Measurements from ENCODE around the gene PCDHGA7. TPM values are rescaled to one million over a fixed set of nuclear protein-coding genes. Genes with fewer than 3 reads are reported as not detected.
"Not testable (repeated sequence)": the region's sequence is repeated elsewhere in the genome, so short reads cannot be mapped to it uniquely, and the experiment has no call there.

PCDHGA7 gene
- total and polyA plus RNA-seq, 7 experiments from 2014 or later, result 0.13 to 0.30 (median 0.19) TPM; not detected in 3

DNA sequence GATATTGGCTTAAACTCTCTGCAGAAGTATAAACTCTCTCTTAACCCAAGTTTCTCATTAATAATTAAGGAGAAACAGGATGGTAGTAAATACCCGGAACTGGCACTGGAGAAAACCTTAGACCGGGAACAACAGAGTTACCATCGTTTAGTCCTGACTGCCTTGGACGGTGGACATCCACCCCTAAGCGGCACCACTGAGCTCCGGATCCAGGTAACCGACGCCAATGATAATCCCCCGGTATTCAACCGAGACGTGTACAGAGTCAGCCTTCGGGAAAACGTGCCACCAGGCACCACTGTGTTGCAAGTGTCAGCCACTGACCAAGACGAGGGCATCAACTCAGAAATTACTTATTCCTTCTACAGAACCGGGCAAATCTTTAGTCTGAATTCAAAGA, 16.1 kb downstream of the PCDHGA7 start:
- CTCF ChIA-PET, result no interaction called here
- POLR2A ChIA-PET, result no interaction called here
- peaks cover 0 to 45% (median 0%) of the 10 kb centered on the region in 3 experiments for H3K9me3 ChIP-seq (ENCODE audit: control insufficient read depth in 2 of 3, low read length in 3 of 3)
- H3K4me1 ChIP-seq (ENCODE audit: control insufficient read depth in 2 of 2, insufficient read depth in 2 of 2, low read length in 2 of 2), result no peaks in the 10 kb centered on the region
- ATAC-seq (no peak), DNase-seq (no peak)
- H3K36me3 ChIP-seq (ENCODE audit: control insufficient read depth in 2 of 3, insufficient read depth in 3 of 3, low read length in 3 of 3), result no peaks in the 10 kb centered on the region
- peaks cover 50 to 83% (median 70%) of the 10 kb centered on the region in 5 donors for H3K27me3 Mint-ChIP-seq
- peaks cover 4 to 82% (median 38%) of the 10 kb centered on the region in 11 donors for H3K9me3 Mint-ChIP-seq
- H3K36me3 Mint-ChIP-seq, result peaks cover 4 to 28% (median 9%) of the 10 kb centered on the region in 5 donors
- H3K27ac Mint-ChIP-seq, result peak overlapping the region in 2 of 9 donors; percentile 43 to 83
- H3K4me3 ChIP-seq (ENCODE audit: low read length), result no peak overlapping the region
- peaks cover 2 to 18% of the 10 kb centered on the region in 2 donors for H3K27me3 ChIP-seq (ENCODE audit: control insufficient read depth in 2 of 2, insufficient read depth in 2 of 2, low read length in 2 of 2)
- H3K27ac ChIP-seq (ENCODE audit: low read depth, low read length), result no peak overlapping the region
- intact Hi-C loops (cut with micrococcal nuclease), result no loop called here
- peak overlapping the region in 3 of 10 donors; percentile 23 to 41 (median 33) for H3K4me3 Mint-ChIP-seq
- H3K4me1 Mint-ChIP-seq, result peaks cover 0 to 6% (median 2%) of the 10 kb centered on the region in 7 donors

- H3K4me3 ChIP-seq (ENCODE audit: low read length), result no peak overlapping the region
- no peaks in the 10 kb centered on the region for H3K36me3 ChIP-seq (ENCODE audit: control insufficient read depth in 2 of 3, insufficient read depth in 3 of 3, low read length in 3 of 3)
- intact Hi-C loops (cut with micrococcal nuclease), result no loop called here
- ChIA-PET POLR2A (no interaction called here), CTCF (no interaction called here)
- peak overlapping the region in 5 of 10 donors; percentile 3 to 71 (median 23) for H3K4me3 Mint-ChIP-seq
- peak overlapping the region in 4 of 9 donors; percentile 10 to 74 (median 66) for H3K27ac Mint-ChIP-seq
- no peaks in the 10 kb centered on the region for H3K4me1 ChIP-seq (ENCODE audit: control insufficient read depth in 2 of 2, insufficient read depth in 2 of 2, low read length in 2 of 2)
- H3K27me3 Mint-ChIP-seq, result peaks cover 48 to 84% (median 70%) of the 10 kb centered on the region in 5 donors
- peaks cover 0 to 6% (median 2%) of the 10 kb centered on the region in 7 donors for H3K4me1 Mint-ChIP-seq
- DNase-seq (no peak), ATAC-seq (no peak)
- H3K36me3 Mint-ChIP-seq, result peaks cover 4 to 29% (median 9%) of the 10 kb centered on the region in 5 donors
- no peak overlapping the region for H3K27ac ChIP-seq (ENCODE audit: low read depth, low read length)
- H3K9me3 ChIP-seq (ENCODE audit: control insufficient read depth in 2 of 3, low read length in 3 of 3), result peaks cover 0 to 35% (median 0%) of the 10 kb centered on the region in 3 experiments
- peaks cover 4 to 82% (median 41%) of the 10 kb centered on the region in 11 donors for H3K9me3 Mint-ChIP-seq
- H3K27me3 ChIP-seq (ENCODE audit: control insufficient read depth in 2 of 2, insufficient read depth in 2 of 2, low read length in 2 of 2), result peaks cover 2 to 18% of the 10 kb centered on the region in 2 donors
Observed at GRCh38 chr5:141399555-141400258, 17.2 kb downstream of the PCDHGA7 start.

DNA sequence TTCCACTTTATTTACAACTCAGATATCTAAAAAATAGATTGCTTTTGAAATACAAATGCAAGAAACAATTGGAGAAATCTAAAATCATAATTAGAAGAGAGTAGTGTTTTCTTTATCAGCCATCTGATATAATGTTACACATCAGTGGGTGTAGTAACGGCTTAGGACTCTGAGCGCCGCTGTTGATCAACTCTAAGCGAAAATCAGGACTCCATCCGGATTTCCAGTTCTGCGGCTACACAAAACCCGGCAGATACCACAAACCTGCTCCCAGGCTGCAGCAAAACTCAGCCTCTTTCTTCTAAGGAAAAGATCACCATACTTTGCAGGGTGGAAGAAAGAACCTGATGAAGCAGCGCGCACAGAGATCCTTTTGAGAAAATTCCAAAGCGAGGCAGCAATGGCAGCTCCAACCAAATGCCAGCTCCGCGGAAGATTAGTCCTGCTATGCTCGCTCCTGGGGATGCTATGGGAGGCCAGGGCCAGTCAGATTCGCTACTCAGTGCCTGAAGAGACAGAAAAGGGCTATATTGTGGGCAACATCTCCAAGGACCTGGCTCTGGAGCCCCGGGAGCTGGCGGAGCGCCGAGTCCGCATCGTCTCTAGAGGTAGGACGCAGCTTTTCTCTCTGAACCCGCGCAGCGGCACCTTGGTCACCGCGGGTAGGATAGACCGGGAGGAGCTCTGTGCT, 20.2 kb downstream of the PCDHGA7 start, which contains the start of gene PCDHGA9:
Gene PCDHGA9 (plus strand): TSS at position 226 of the 691 bp plus-strand sequence. CDS start 175 bp downstream, at position 401.
- peak within 1 kb of the TSS in 9 of 10 donors; percentile 28 to 76 (median 68) for H3K4me3 Mint-ChIP-seq
- no peak within 1 kb of the TSS for H3K4me3 ChIP-seq (ENCODE audit: low read length)

GRCh38 chr5:141403387-141403786, 20.8 kb downstream of the PCDHGA7 start:
- H3K9me3 Mint-ChIP-seq, result peaks cover 7 to 88% (median 45%) of the 10 kb centered on the region in 11 donors

More for the DNA sequence above, 20.2 kb downstream of the PCDHGA7 start, which contains the start of gene PCDHGA9:
- peak within 1 kb of the TSS in 3 of 9 donors; percentile 8 to 49 (median 49) for H3K27ac Mint-ChIP-seq
- H3K9me3 Mint-ChIP-seq, result peaks cover 5 to 82% (median 41%) of the 10 kb centered on the region in 11 donors
- Histone ChIP-seq H3K27me3 (ENCODE audit: control insufficient read depth in 2 of 2, insufficient read depth in 2 of 2, low read length in 2 of 2) (peaks cover 7 to 26% of the 10 kb centered on the region in 2 donors), H3K27ac (ENCODE audit: low read depth, low read length) (no peak within 1 kb of the TSS), H3K4me1 (ENCODE audit: control insufficient read depth in 2 of 2, insufficient read depth in 2 of 2, low read length in 2 of 2) (no peaks in the 10 kb centered on the region), H3K9me3 (ENCODE audit: control insufficient read depth in 2 of 3, low read length in 3 of 3) (peaks cover 0 to 34% (median 0%) of the 10 kb centered on the region in 3 experiments), H3K36me3 (ENCODE audit: control insufficient read depth in 2 of 3, insufficient read depth in 3 of 3, low read length in 3 of 3) (no peaks in the 10 kb centered on the region)
- ATAC-seq (no peak), DNase-seq (no peak)
- ChIA-PET CTCF (no interaction called here), POLR2A (no interaction called here)
- peaks cover 0 to 10% (median 4%) of the 10 kb centered on the region in 7 donors for H3K4me1 Mint-ChIP-seq
- intact Hi-C loops (cut with micrococcal nuclease), result no loop called here
- peaks cover 50 to 82% (median 74%) of the 10 kb centered on the region in 5 donors for H3K27me3 Mint-ChIP-seq
- H3K36me3 Mint-ChIP-seq, result peaks cover 4 to 34% (median 9%) of the 10 kb centered on the region in 5 donors

GRCh38 chr5:141407790-141408505, 25.4 kb downstream of the PCDHGA7 start, which contains the start of gene PCDHGB6:
PCDHGB6 (plus strand) TSS chr5:141408021; CDS start chr5:141408203, 182 bp downstream.
- Mint-ChIP-seq H3K9me3 (peaks cover 10 to 82% (median 47%) of the 10 kb centered on the region in 11 donors), H3K27ac (peak within 1 kb of the TSS in 4 of 9 donors; percentile 5 to 79 (median 35)), H3K27me3 (peaks cover 54 to 80% (median 76%) of the 10 kb centered on the region in 5 donors), H3K4me1 (peaks cover 2 to 14% (median 4%) of the 10 kb centered on the region in 7 donors), H3K36me3 (peaks cover 7 to 32% (median 12%) of the 10 kb centered on the region in 5 donors), H3K4me3 (peak within 1 kb of the TSS in 9 of 10 donors; percentile 33 to 80 (median 66))
- peak; percentile 71 for ATAC-seq
- CTCF ChIA-PET; intact Hi-C loops (cut with micrococcal nuclease); H3K4me1 ChIP-seq (ENCODE audit: control insufficient read depth in 2 of 2, insufficient read depth in 2 of 2, low read length in 2 of 2); H3K27ac ChIP-seq (ENCODE audit: low read depth, low read length); H3K36me3 ChIP-seq (ENCODE audit: control insufficient read depth in 2 of 3, insufficient read depth in 3 of 3, low read length in 3 of 3); H3K4me3 ChIP-seq (ENCODE audit: low read length): not testable (repeated sequence)
- Histone ChIP-seq H3K27me3 (ENCODE audit: control insufficient read depth in 2 of 2, insufficient read depth in 2 of 2, low read length in 2 of 2) (peaks cover 10 to 20% of the 10 kb centered on the region in 2 donors), H3K9me3 (ENCODE audit: control insufficient read depth in 2 of 3, low read length in 3 of 3) (peaks cover 0 to 33% (median 0%) of the 10 kb centered on the region in 3 experiments)
- DNase-seq, result peak in 3 of 9 donors; percentile 27 to 34 (median 34)
- POLR2A ChIA-PET, result interaction anchor here (0.5 kb wide), 1 partner anchor 155 kb away, joined by 5 read pairs; no protein-coding TSS in a partner anchor

More at GRCh38 chr5:141403387-141403786, 20.8 kb downstream of the PCDHGA7 start:
- no peaks in the 10 kb centered on the region for H3K4me1 ChIP-seq (ENCODE audit: control insufficient read depth in 2 of 2, insufficient read depth in 2 of 2, low read length in 2 of 2)
- peaks cover 8 to 26% of the 10 kb centered on the region in 2 donors for H3K27me3 ChIP-seq (ENCODE audit: control insufficient read depth in 2 of 2, insufficient read depth in 2 of 2, low read length in 2 of 2)
- H3K4me3 Mint-ChIP-seq, result peak overlapping the region in 3 of 10 donors; percentile 29 to 69 (median 56)
- DNase-seq, result no peak
- no peak for ATAC-seq
- H3K36me3 Mint-ChIP-seq, result peaks cover 6 to 37% (median 9%) of the 10 kb centered on the region in 5 donors
- no peak overlapping the region for H3K4me3 ChIP-seq (ENCODE audit: low read length)
- peaks cover 0 to 39% (median 0%) of the 10 kb centered on the region in 3 experiments for H3K9me3 ChIP-seq (ENCODE audit: control insufficient read depth in 2 of 3, low read length in 3 of 3)
- POLR2A ChIA-PET, result no interaction called here
- H3K4me1 Mint-ChIP-seq, result peaks cover 0 to 16% (median 5%) of the 10 kb centered on the region in 7 donors
- peaks cover 57 to 86% (median 81%) of the 10 kb centered on the region in 5 donors for H3K27me3 Mint-ChIP-seq
- H3K27ac ChIP-seq (ENCODE audit: low read depth, low read length), result no peak overlapping the region
- CTCF ChIA-PET, result no interaction called here
- intact Hi-C loops (cut with micrococcal nuclease), result no loop called here
- no peaks in the 10 kb centered on the region for H3K36me3 ChIP-seq (ENCODE audit: control insufficient read depth in 2 of 3, insufficient read depth in 3 of 3, low read length in 3 of 3)
- peak overlapping the region in 2 of 9 donors; percentile 49 for H3K27ac Mint-ChIP-seq

All from naive thymus-derived CD4-positive, alpha-beta T cell (primary cell).